ENCODE measurements around the gene CASK.
"Not testable (repeated sequence)": the region's sequence is repeated elsewhere in the genome, so short reads cannot be mapped to it uniquely, and the experiment has no call there.

CASK gene

GRCh38 chrX:41646201-41646600 is 277.2 kb downstream of the CASK start:
- not testable (repeated sequence) for H3K27ac Mint-ChIP-seq, H3K27me3 Mint-ChIP-seq, H3K4me1 Mint-ChIP-seq, H3K4me3 Mint-ChIP-seq, H3K9me3 Mint-ChIP-seq, ATAC-seq
- H3K36me3 Mint-ChIP-seq: peaks cover 55% of the 10 kb centered on the region

GRCh38 chrX:41634284-41634683 is 289.1 kb downstream of the CASK start:
- peaks cover 16% of the 10 kb centered on the region for H3K36me3 Mint-ChIP-seq
- H3K9me3 Mint-ChIP-seq: no peaks in the 10 kb centered on the region
- H3K27ac Mint-ChIP-seq: no peak overlapping the region
- no peak overlapping the region for H3K4me3 Mint-ChIP-seq
- ATAC-seq: no peak
- no peaks in the 10 kb centered on the region for H3K4me1 Mint-ChIP-seq
- H3K27me3 Mint-ChIP-seq: no peaks in the 10 kb centered on the region

GRCh38 chrX:41630091-41630490 is 293.3 kb downstream of the CASK start:
- no peak overlapping the region for H3K4me3 Mint-ChIP-seq
- peaks cover 7% of the 10 kb centered on the region for H3K36me3 Mint-ChIP-seq
- H3K9me3 Mint-ChIP-seq: no peaks in the 10 kb centered on the region
- no peaks in the 10 kb centered on the region for H3K4me1 Mint-ChIP-seq
- H3K27me3 Mint-ChIP-seq: no peaks in the 10 kb centered on the region
- no peak overlapping the region for H3K27ac Mint-ChIP-seq
- no peak for ATAC-seq

GRCh38 chrX:41629539-41629938 is 293.8 kb downstream of the CASK start:
- Mint-ChIP-seq H3K36me3 (peaks cover 11% of the 10 kb centered on the region), H3K4me3 (no peak overlapping the region), H3K4me1 (peaks cover 2% of the 10 kb centered on the region), H3K27ac (no peak overlapping the region), H3K9me3 (no peaks in the 10 kb centered on the region), H3K27me3 (no peaks in the 10 kb centered on the region)
- no peak for ATAC-seq

- peaks cover 6% of the 10 kb centered on the region for H3K4me1 Mint-ChIP-seq
- no peak for ATAC-seq
- no peaks in the 10 kb centered on the region for H3K9me3 Mint-ChIP-seq
- H3K27me3 Mint-ChIP-seq: no peaks in the 10 kb centered on the region
- H3K36me3 Mint-ChIP-seq: peaks cover 22% of the 10 kb centered on the region
- no peak overlapping the region for H3K27ac Mint-ChIP-seq
- H3K4me3 Mint-ChIP-seq: no peak overlapping the region
These were observed 302.1 kb downstream of the CASK start for GRCh38 chrX:41621222-41621723.

- Mint-ChIP-seq H3K4me3 (no peak overlapping the region), H3K27me3 (no peaks in the 10 kb centered on the region), H3K27ac (no peak overlapping the region), H3K9me3 (no peaks in the 10 kb centered on the region), H3K36me3 (peaks cover 10% of the 10 kb centered on the region), H3K4me1 (peaks cover under 1% of the 10 kb centered on the region)
- no peak for ATAC-seq
These were observed 304.1 kb downstream of the CASK start for GRCh38 chrX:41619221-41619620.

GRCh38 chrX:41616935-41617334 is 306.4 kb downstream of the CASK start:
- H3K27me3 Mint-ChIP-seq: no peaks in the 10 kb centered on the region
- H3K9me3 Mint-ChIP-seq: no peaks in the 10 kb centered on the region
- no peak overlapping the region for H3K27ac Mint-ChIP-seq
- ATAC-seq: no peak
- no peaks in the 10 kb centered on the region for H3K4me1 Mint-ChIP-seq
- H3K36me3 Mint-ChIP-seq: peaks cover 5% of the 10 kb centered on the region
- no peak overlapping the region for H3K4me3 Mint-ChIP-seq

GRCh38 chrX:41616255-41616654 is 307.1 kb downstream of the CASK start:
- H3K4me1 Mint-ChIP-seq: no peaks in the 10 kb centered on the region
- peaks cover 5% of the 10 kb centered on the region for H3K36me3 Mint-ChIP-seq
- no peak for ATAC-seq
- H3K27me3 Mint-ChIP-seq: no peaks in the 10 kb centered on the region
- no peak overlapping the region for H3K4me3 Mint-ChIP-seq
- no peaks in the 10 kb centered on the region for H3K9me3 Mint-ChIP-seq
- H3K27ac Mint-ChIP-seq: no peak overlapping the region

GRCh38 chrX:41608244-41608643 is 315.1 kb downstream of the CASK start:
- Mint-ChIP-seq H3K27ac (peak overlapping the region; percentile 65), H3K4me3 (no peak overlapping the region), H3K9me3 (no peaks in the 10 kb centered on the region), H3K4me1 (no peaks in the 10 kb centered on the region), H3K27me3 (no peaks in the 10 kb centered on the region), H3K36me3 (no peaks in the 10 kb centered on the region)
- ATAC-seq: no peak

- no peak for ATAC-seq
- no peaks in the 10 kb centered on the region for H3K27me3 Mint-ChIP-seq
- H3K4me1 Mint-ChIP-seq: no peaks in the 10 kb centered on the region
- peak overlapping the region; percentile 65 for H3K27ac Mint-ChIP-seq
- no peak overlapping the region for H3K4me3 Mint-ChIP-seq
- H3K9me3 Mint-ChIP-seq: no peaks in the 10 kb centered on the region
- no peaks in the 10 kb centered on the region for H3K36me3 Mint-ChIP-seq
These were observed 316.0 kb downstream of the CASK start for GRCh38 chrX:41607264-41607832.

- H3K27me3 Mint-ChIP-seq, H3K9me3 Mint-ChIP-seq, H3K36me3 Mint-ChIP-seq, H3K4me3 Mint-ChIP-seq, H3K27ac Mint-ChIP-seq, ATAC-seq, H3K4me1 Mint-ChIP-seq: not testable (repeated sequence)
These were observed 317.3 kb downstream of the CASK start for GRCh38 chrX:41606057-41606456.

GRCh38 chrX:41604766-41605543 is 318.4 kb downstream of the CASK start:
- no peaks in the 10 kb centered on the region for H3K36me3 Mint-ChIP-seq
- H3K27ac Mint-ChIP-seq: peak overlapping the region; percentile 59
- no peak for ATAC-seq
- no peak overlapping the region for H3K4me3 Mint-ChIP-seq
- H3K27me3 Mint-ChIP-seq: no peaks in the 10 kb centered on the region
- H3K4me1 Mint-ChIP-seq: no peaks in the 10 kb centered on the region
- H3K9me3 Mint-ChIP-seq: no peaks in the 10 kb centered on the region

GRCh38 chrX:41604177-41604576 is 319.2 kb downstream of the CASK start:
- Mint-ChIP-seq H3K27ac (no peak overlapping the region), H3K9me3 (no peaks in the 10 kb centered on the region), H3K4me1 (no peaks in the 10 kb centered on the region), H3K36me3 (no peaks in the 10 kb centered on the region), H3K4me3 (no peak overlapping the region), H3K27me3 (no peaks in the 10 kb centered on the region)
- no peak for ATAC-seq

GRCh38 chrX:41603596-41603995 is 319.8 kb downstream of the CASK start:
- ATAC-seq: no peak
- H3K4me1 Mint-ChIP-seq: no peaks in the 10 kb centered on the region
- no peaks in the 10 kb centered on the region for H3K36me3 Mint-ChIP-seq
- no peak overlapping the region for H3K4me3 Mint-ChIP-seq
- H3K27ac Mint-ChIP-seq: no peak overlapping the region
- H3K27me3 Mint-ChIP-seq: no peaks in the 10 kb centered on the region
- no peaks in the 10 kb centered on the region for H3K9me3 Mint-ChIP-seq

GRCh38 chrX:41602816-41603345 is 320.5 kb downstream of the CASK start:
- Mint-ChIP-seq H3K27ac (no peak overlapping the region), H3K36me3 (no peaks in the 10 kb centered on the region), H3K9me3 (no peaks in the 10 kb centered on the region), H3K4me3 (no peak overlapping the region), H3K4me1 (no peaks in the 10 kb centered on the region), H3K27me3 (no peaks in the 10 kb centered on the region)
- ATAC-seq: no peak

GRCh38 chrX:41600291-41600690 is 323.1 kb downstream of the CASK start:
- Mint-ChIP-seq H3K4me3 (no peak overlapping the region), H3K27me3 (no peaks in the 10 kb centered on the region), H3K4me1 (peaks cover 8% of the 10 kb centered on the region), H3K27ac (no peak overlapping the region), H3K9me3 (no peaks in the 10 kb centered on the region), H3K36me3 (no peaks in the 10 kb centered on the region)
- no peak for ATAC-seq

All from stimulated activated memory B cell treated with anti-CD40 and anti-IgM and Interleukin-4, amounts not matched to agents 10 μg/mL and 1 μg/mL and 100 μg/mL, for 72 hours (primary cell).